Endothelial cell of umbilical vein (primary cell): ENCODE data around the gene PTPRD.

ENCODE experiments used
- EZH2 ChIP-seq: IDR thresholded peaks from 2 replicates; pipeline ENCODE4 v1.6.1; 2012; ENCODE audit warnings: borderline replicate concordance, low read depth, mild to moderate bottlenecking, moderate library complexity, low read length, inconsistent platforms; ENCODE audit not compliant: severe bottlenecking
- FOS ChIP-seq: IDR thresholded peaks from 2 replicates; pipeline ENCODE4 v1.6.1; 2011; ENCODE audit warnings: mild to moderate bottlenecking, low read length, moderate library complexity, borderline replicate concordance; ENCODE audit not compliant: insufficient read depth
- JUN ChIP-seq: IDR thresholded peaks from 2 replicates; pipeline ENCODE4 v1.6.1; 2011; ENCODE audit warnings: borderline replicate concordance, low read depth; ENCODE audit not compliant: insufficient read length, insufficient read depth
- POLR2A ChIP-seq: IDR thresholded peaks from 2 replicates; pipeline ENCODE4 v1.6.1; 2012; ENCODE audit warnings: low read depth, mild to moderate bottlenecking, control low read depth, low read length
- TF ChIP-seq, protein P1 (sequence below), 2 donors: IDR thresholded peaks; 1 replicate in 1 of 2; 2 replicates in 1 of 2; pipeline ENCODE4 v1.5.1; 2011; ENCODE audit warnings: low read length in 2 of 2, mild to moderate bottlenecking in 2 of 2, moderate library complexity in 2 of 2, control low read depth in 1 of 2, inconsistent platforms in 1 of 2, low read depth in 1 of 2; ENCODE audit not compliant: insufficient read depth in 1 of 2; ENCODE audit errors: extremely low read depth in 1 of 2

DNA sequence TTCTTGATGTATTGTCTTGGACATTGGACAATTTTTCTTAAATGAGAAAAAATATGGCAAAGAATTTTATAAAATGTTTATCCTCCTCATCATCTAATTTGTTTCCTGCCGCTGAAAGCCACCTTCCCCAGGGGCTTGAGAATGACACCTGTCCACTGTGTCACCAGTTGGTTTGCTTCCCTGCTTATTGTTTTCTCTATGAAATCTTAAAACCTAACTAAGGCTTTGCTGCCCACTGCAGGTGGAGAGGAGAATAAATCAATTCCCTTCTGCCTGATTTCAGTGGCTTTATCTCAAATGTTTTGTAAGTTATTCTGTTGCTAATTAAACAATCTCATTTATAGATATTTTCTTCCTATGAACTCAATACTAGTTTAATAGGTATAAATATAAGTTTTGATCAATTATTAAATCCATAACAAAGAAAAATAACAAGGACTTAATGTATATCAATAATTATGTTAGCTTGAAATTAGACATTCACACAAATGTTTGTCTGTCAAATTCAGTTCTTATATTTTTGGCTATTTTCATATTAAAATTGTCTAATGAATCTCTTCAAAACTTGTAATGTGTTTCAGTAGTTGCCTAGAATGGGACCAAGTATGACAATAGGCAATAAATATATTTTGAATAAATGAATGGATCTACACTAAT is 822.5 kb downstream of the PTPRD start:
- TF ChIP-seq, protein P1, sequence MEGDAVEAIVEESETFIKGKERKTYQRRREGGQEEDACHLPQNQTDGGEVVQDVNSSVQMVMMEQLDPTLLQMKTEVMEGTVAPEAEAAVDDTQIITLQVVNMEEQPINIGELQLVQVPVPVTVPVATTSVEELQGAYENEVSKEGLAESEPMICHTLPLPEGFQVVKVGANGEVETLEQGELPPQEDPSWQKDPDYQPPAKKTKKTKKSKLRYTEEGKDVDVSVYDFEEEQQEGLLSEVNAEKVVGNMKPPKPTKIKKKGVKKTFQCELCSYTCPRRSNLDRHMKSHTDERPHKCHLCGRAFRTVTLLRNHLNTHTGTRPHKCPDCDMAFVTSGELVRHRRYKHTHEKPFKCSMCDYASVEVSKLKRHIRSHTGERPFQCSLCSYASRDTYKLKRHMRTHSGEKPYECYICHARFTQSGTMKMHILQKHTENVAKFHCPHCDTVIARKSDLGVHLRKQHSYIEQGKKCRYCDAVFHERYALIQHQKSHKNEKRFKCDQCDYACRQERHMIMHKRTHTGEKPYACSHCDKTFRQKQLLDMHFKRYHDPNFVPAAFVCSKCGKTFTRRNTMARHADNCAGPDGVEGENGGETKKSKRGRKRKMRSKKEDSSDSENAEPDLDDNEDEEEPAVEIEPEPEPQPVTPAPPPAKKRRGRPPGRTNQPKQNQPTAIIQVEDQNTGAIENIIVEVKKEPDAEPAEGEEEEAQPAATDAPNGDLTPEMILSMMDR (IDR thresholded peaks at IDR 0.05; ENCODE audit: extremely low read depth in 1 of 2, insufficient read depth in 1 of 2, low read depth in 1 of 2, low read length in 2 of 2), result peak; percentile 63 to 76
- TF ChIP-seq FOS (no peak), POLR2A (no peak), JUN (no peak), EZH2 (no peak)
